ENCODE data around the gene SEL1L2.

Gene SEL1L2

DNA sequence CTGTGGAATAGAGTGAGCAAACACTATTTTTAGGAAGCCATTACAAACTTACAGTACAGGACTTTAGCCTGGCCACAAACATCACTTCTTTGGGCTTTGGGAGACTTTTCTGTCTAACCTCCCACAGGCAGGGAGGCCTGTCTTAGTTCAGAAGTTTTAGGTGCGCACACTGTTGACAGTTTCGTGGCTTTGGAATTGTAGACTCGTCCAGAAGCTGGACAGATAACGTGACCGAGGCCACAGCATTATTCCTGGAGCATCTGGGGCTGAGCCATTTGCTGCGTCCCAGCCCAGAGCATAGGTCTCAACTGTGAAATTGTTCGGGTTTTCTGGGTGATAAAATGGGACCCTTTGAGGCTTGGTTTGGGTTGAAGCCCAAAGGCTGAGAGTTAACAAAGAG, 151.8 kb downstream of the SEL1L2 start:
- Histone ChIP-seq H2AFZ (ENCODE audit: low read depth) (no peak overlapping the region), H3K4me1 (ENCODE audit: low read depth, poor library complexity, severe bottlenecking) (no peaks in the 10 kb centered on the region), H3K4me3 (IDR thresholded peaks at IDR 0.05; ENCODE audit: insufficient read depth, low read depth, low read length) (no peak overlapping the region), H3K9ac (no peak overlapping the region), H4K20me1 (ENCODE audit: insufficient read depth) (no peaks in the 10 kb centered on the region), H3K36me3 (ENCODE audit: insufficient read depth) (no peaks in the 10 kb centered on the region), H3K79me2 (ENCODE audit: insufficient read depth, low read depth) (no peaks in the 10 kb centered on the region), H3K4me2 (no peak overlapping the region), H3K27ac (no peak overlapping the region), H3K27me3 (ENCODE audit: insufficient read depth, low read depth) (no peaks in the 10 kb centered on the region)
- TF ChIP-seq, protein P1, sequence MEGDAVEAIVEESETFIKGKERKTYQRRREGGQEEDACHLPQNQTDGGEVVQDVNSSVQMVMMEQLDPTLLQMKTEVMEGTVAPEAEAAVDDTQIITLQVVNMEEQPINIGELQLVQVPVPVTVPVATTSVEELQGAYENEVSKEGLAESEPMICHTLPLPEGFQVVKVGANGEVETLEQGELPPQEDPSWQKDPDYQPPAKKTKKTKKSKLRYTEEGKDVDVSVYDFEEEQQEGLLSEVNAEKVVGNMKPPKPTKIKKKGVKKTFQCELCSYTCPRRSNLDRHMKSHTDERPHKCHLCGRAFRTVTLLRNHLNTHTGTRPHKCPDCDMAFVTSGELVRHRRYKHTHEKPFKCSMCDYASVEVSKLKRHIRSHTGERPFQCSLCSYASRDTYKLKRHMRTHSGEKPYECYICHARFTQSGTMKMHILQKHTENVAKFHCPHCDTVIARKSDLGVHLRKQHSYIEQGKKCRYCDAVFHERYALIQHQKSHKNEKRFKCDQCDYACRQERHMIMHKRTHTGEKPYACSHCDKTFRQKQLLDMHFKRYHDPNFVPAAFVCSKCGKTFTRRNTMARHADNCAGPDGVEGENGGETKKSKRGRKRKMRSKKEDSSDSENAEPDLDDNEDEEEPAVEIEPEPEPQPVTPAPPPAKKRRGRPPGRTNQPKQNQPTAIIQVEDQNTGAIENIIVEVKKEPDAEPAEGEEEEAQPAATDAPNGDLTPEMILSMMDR (conservative IDR thresholded peaks at IDR 0.05; ENCODE audit: low read depth, low read length), result no peak

DNA sequence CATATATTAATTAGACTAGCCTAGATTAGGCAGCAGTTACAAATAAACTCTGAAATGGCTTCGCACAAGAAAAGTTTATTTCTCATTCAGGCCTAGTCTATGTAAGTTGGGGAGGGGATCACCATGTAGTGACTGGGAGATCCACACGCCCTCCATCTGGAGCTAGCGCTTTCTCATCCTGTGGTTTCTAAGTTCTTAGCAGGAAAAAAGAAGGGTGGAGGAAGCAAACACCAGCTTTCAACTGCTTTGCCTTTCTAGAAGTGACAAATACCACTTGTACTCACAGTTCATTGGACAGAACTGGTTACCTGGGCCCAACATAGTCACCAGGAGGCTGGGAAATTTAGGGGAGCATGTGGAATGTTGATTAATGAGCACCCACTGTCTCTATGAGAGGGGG, 158.9 kb downstream of the SEL1L2 start:
- H3K27ac ChIP-seq, result no peak overlapping the region
- H2AFZ ChIP-seq (ENCODE audit: low read depth), result no peak overlapping the region
- no peaks in the 10 kb centered on the region for H4K20me1 ChIP-seq (ENCODE audit: insufficient read depth)
- no peak overlapping the region for H3K9ac ChIP-seq
- no peaks in the 10 kb centered on the region for H3K4me1 ChIP-seq (ENCODE audit: low read depth, poor library complexity, severe bottlenecking)
- H3K4me3 ChIP-seq (IDR thresholded peaks at IDR 0.05; ENCODE audit: insufficient read depth, low read depth, low read length), result no peak overlapping the region
- TF ChIP-seq, protein P1 (conservative IDR thresholded peaks at IDR 0.05; ENCODE audit: low read depth, low read length), result no peak
- H3K27me3 ChIP-seq (ENCODE audit: insufficient read depth, low read depth), result no peaks in the 10 kb centered on the region
- no peaks in the 10 kb centered on the region for H3K36me3 ChIP-seq (ENCODE audit: insufficient read depth)
- no peaks in the 10 kb centered on the region for H3K79me2 ChIP-seq (ENCODE audit: insufficient read depth, low read depth)
- no peak overlapping the region for H3K4me2 ChIP-seq

DNA sequence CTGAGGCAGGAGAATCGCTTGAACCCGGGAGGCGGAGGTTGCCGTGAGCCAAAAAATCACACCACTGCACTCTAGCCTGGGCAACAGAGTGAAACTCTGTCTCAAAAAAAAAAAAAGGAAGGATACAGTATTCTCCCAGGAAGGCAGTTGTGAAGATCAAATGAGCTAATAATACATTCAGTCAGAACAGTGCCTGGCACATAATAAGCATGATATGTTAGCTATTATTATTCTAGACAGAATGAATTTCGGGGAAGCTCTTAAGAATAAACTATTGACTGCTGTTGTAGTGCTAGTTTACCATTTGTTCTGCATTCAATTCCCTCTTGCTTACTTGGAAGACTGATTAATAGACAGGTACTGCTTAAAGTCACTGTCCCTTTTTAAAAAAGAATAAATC, 164.9 kb downstream of the SEL1L2 start:
- H3K4me1 ChIP-seq (ENCODE audit: low read depth, poor library complexity, severe bottlenecking), result no peaks in the 10 kb centered on the region
- no peaks in the 10 kb centered on the region for H3K36me3 ChIP-seq (ENCODE audit: insufficient read depth)
- TF ChIP-seq, protein P1 (conservative IDR thresholded peaks at IDR 0.05; ENCODE audit: low read depth, low read length), result no peak
- no peak overlapping the region for H3K4me3 ChIP-seq (IDR thresholded peaks at IDR 0.05; ENCODE audit: insufficient read depth, low read depth, low read length)
- H3K27me3 ChIP-seq (ENCODE audit: insufficient read depth, low read depth), result no peaks in the 10 kb centered on the region
- no peaks in the 10 kb centered on the region for H4K20me1 ChIP-seq (ENCODE audit: insufficient read depth)
- H3K79me2 ChIP-seq (ENCODE audit: insufficient read depth, low read depth), result no peaks in the 10 kb centered on the region
- no peak overlapping the region for H3K4me2 ChIP-seq
- no peak overlapping the region for H2AFZ ChIP-seq (ENCODE audit: low read depth)
- H3K27ac ChIP-seq, result no peak overlapping the region
- no peak overlapping the region for H3K9ac ChIP-seq

DNA sequence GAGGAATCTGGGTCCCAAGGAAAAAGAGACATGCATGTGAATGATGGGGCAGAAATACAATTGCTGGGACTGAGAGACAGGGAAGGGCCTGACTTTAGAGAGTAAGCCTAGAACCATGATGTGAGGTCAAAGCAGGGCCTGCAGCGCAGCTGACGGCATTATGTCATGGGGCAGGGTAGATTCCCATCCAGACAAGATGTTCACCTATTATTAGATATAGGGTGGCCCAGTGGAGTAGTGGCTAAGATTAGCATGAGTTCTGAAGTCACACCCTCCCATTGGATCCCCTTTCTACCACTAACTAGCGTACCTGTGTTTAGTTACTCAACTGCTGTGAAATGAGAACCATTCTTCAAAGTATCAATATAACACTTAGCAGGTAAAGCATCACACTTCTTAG, 166.0 kb downstream of the SEL1L2 start:
- no peaks in the 10 kb centered on the region for H3K4me1 ChIP-seq (ENCODE audit: low read depth, poor library complexity, severe bottlenecking)
- no peaks in the 10 kb centered on the region for H4K20me1 ChIP-seq (ENCODE audit: insufficient read depth)
- no peak overlapping the region for H3K9ac ChIP-seq
- no peaks in the 10 kb centered on the region for H3K27me3 ChIP-seq (ENCODE audit: insufficient read depth, low read depth)
- TF ChIP-seq, protein P1 (conservative IDR thresholded peaks at IDR 0.05; ENCODE audit: low read depth, low read length), result no peak
- H3K4me3 ChIP-seq (IDR thresholded peaks at IDR 0.05; ENCODE audit: insufficient read depth, low read depth, low read length), result no peak overlapping the region
- H3K4me2 ChIP-seq, result no peak overlapping the region
- no peaks in the 10 kb centered on the region for H3K79me2 ChIP-seq (ENCODE audit: insufficient read depth, low read depth)
- no peaks in the 10 kb centered on the region for H3K36me3 ChIP-seq (ENCODE audit: insufficient read depth)
- no peak overlapping the region for H3K27ac ChIP-seq
- no peak overlapping the region for H2AFZ ChIP-seq (ENCODE audit: low read depth)
